HepG2 (cell line): ENCODE measurements around the gene FBRSL1. TPM values are rescaled to one million over a fixed set of nuclear protein-coding genes. Genes with fewer than 3 reads are reported as not detected.

Source experiments
- ARHGAP35 ChIP-seq: sonication (generic); formaldehyde crosslinking; IDR thresholded peaks from 2 replicates; pipeline ENCODE4 v1.9.0; 2022; ENCODE audit warnings: mild to moderate bottlenecking, inconsistent platforms, moderate library complexity, missing genetic modification reagents, borderline replicate concordance
- ARNT ChIP-seq: fragments of 450-650 bp; IDR thresholded peaks from 2 replicates; pipeline ENCODE4 v1.6.1; 2017
- CEBPB ChIP-seq: IDR thresholded peaks from 2 replicates; pipeline ENCODE4 v1.6.1; 2011; ENCODE audit warnings: low read depth, low read length, improper control_type of control experiment, borderline replicate concordance
- DNMT1 ChIP-seq: sonication (generic); formaldehyde crosslinking; IDR thresholded peaks from 2 replicates; pipeline ENCODE4 v1.5.1; 2020; ENCODE audit warnings: mild to moderate bottlenecking, missing genetic modification reagents
- IRF1 ChIP-seq: sonication (generic); formaldehyde crosslinking; IDR thresholded peaks from 2 replicates; pipeline ENCODE4 v1.4.0; 2020; ENCODE audit warnings: low read depth, mild to moderate bottlenecking, missing genetic modification reagents
- KDM5B ChIP-seq: sonication (generic); formaldehyde crosslinking; IDR thresholded peaks from 2 replicates; pipeline ENCODE4 v1.4.0; 2020; ENCODE audit warnings: missing genetic modification reagents, mild to moderate bottlenecking, borderline replicate concordance
- MBNL3 ChIP-seq: fragments of 250-450 bp; sonication (Bioruptor Pico); conservative IDR thresholded peaks from 2 replicates; pipeline ENCODE4 v1.8.0; 2022; ENCODE audit warnings: mild to moderate bottlenecking, inconsistent platforms
- TERF1 ChIP-seq: sonication (generic); formaldehyde crosslinking; IDR thresholded peaks from 2 replicates; pipeline ENCODE4 v1.8.0; 2022; ENCODE audit warnings: mild to moderate bottlenecking, missing genetic modification reagents, moderate library complexity
- ZBTB34 ChIP-seq: sonication (generic); formaldehyde crosslinking; IDR thresholded peaks from 2 replicates; pipeline ENCODE4 v1.8.0; 2022; ENCODE audit warnings: mild to moderate bottlenecking, missing genetic modification reagents
- ZHX1 ChIP-seq: sonication (generic); formaldehyde crosslinking; IDR thresholded peaks from 2 replicates; pipeline ENCODE4 v1.8.1; 2022; ENCODE audit warnings: low read depth, mild to moderate bottlenecking, missing genetic modification reagents
- ZNF230 ChIP-seq: sonication (generic); formaldehyde crosslinking; IDR thresholded peaks from 2 replicates; pipeline ENCODE4 v1.4.0; 2020; ENCODE audit warnings: mild to moderate bottlenecking, missing genetic modification reagents
- ZNF280B ChIP-seq: sonication (generic); formaldehyde crosslinking; IDR thresholded peaks from 2 replicates; pipeline ENCODE4 v1.5.0; 2020; ENCODE audit warnings: missing genetic modification reagents, mild to moderate bottlenecking, borderline replicate concordance
- ZNF484 ChIP-seq: sonication (generic); formaldehyde crosslinking; IDR thresholded peaks from 2 replicates; pipeline ENCODE4 v1.5.1; 2020; ENCODE audit warnings: mild to moderate bottlenecking, low read depth, missing genetic modification reagents, borderline replicate concordance
- ZNF619 ChIP-seq: sonication (generic); formaldehyde crosslinking; IDR thresholded peaks from 2 replicates; pipeline ENCODE4 v1.4.0; 2020; ENCODE audit warnings: mild to moderate bottlenecking, missing genetic modification reagents
- ZNF644 ChIP-seq: IDR thresholded peaks from 2 replicates; pipeline ENCODE4 v1.6.1; 2016; ENCODE audit warnings: low read depth
- ZNF670 ChIP-seq: sonication (generic); formaldehyde crosslinking; IDR thresholded peaks from 2 replicates; pipeline ENCODE4 v1.8.0; 2022; ENCODE audit warnings: mild to moderate bottlenecking, missing genetic modification reagents, borderline replicate concordance
- polyA plus RNA-seq, 8 experiments: library from polyadenylated mRNA; depleted of rRNA in 3 of 8; stranded (reverse) in 7 of 8; unstranded in 1 of 8; fragments of >200 nt; fragmentation: Illumina TruSeq in 4 of 8; extraction: Trizol in 4 of 8; gene quantifications; 2 replicates each; pipeline versions ENCODE4 v1.2.1 to v1.2.3, GENCODE V29; 2011 to 2016; ENCODE audit warnings: low read depth in 4 of 8, missing spikeins in 1 of 8, mixed read lengths in 1 of 8; ENCODE audit not compliant: insufficient read depth in 1 of 8
- total RNA-seq, 5 experiments: library from RNA; depleted of rRNA; stranded (reverse); fragments of >200 nt; fragmentation: Illumina TruSeq; extraction: Trizol; gene quantifications; 2 replicates each; pipeline ENCODE4 v1.2.3, GENCODE V29; 2016; ENCODE audit warnings: low read depth in 1 of 5

The FBRSL1 gene
- total and polyA plus RNA-seq, 2 of the 13 experiments (the other 11 are each of a cell fraction or from before 2014, with no cell fraction given), result 3.6 to 7.9 TPM

- no peak for TF ChIP-seq ZNF644 (CRISPR knock-in tag)
- no peak for TF ChIP-seq ZNF670
- TF ChIP-seq TERF1 (CRISPR knock-in tag), result no peak
- TF ChIP-seq ARHGAP35 (CRISPR knock-in tag), result no peak
- no peak for TF ChIP-seq ZHX1 (CRISPR knock-in tag)
- no peak for TF ChIP-seq DNMT1
- no peak for TF ChIP-seq CEBPB
- TF ChIP-seq IRF1 (CRISPR knock-in tag), result no peak
- no peak for TF ChIP-seq ARNT
- no peak for TF ChIP-seq ZNF484 (CRISPR knock-in tag)
- no peak for TF ChIP-seq ZNF230 (CRISPR knock-in tag)
- TF ChIP-seq MBNL3, result no peak
- TF ChIP-seq ZNF280B (CRISPR knock-in tag), result no peak
- no peak for TF ChIP-seq ZNF619 (CRISPR knock-in tag)
- TF ChIP-seq KDM5B, result no peak
- TF ChIP-seq ZBTB34, result no peak
Observed at GRCh38 chr12:132458441-132458840, 31.5 kb upstream of the FBRSL1 start (continued).
